Thyroid gland (tissue), 4 donors: ENCODE results near the gene CNTN1.

ENCODE experiments used
- POLR2A ChIP-seq, 2 donors: fragments of 450-650 bp; IDR thresholded peaks; one replicate each; pipeline ENCODE4 v1.6.1; 2017; ENCODE audit warnings: antibody characterized with exemption in 2 of 2, mild to moderate bottlenecking in 2 of 2, moderate library complexity in 1 of 2
- TF ChIP-seq, protein P1 (sequence below), 6 experiments: fragments of 200-600 bp in 3 of 6; fragments of 450-650 bp in 3 of 6; sonication (generic) in 3 of 6; IDR thresholded peaks; one replicate each; pipeline ENCODE4 v1.5.1; 2016 to 2019; ENCODE audit warnings: antibody characterized with exemption in 6 of 6, mild to moderate bottlenecking in 2 of 6, inconsistent platforms in 1 of 6, moderate library complexity in 1 of 6

- TF ChIP-seq, protein P1, sequence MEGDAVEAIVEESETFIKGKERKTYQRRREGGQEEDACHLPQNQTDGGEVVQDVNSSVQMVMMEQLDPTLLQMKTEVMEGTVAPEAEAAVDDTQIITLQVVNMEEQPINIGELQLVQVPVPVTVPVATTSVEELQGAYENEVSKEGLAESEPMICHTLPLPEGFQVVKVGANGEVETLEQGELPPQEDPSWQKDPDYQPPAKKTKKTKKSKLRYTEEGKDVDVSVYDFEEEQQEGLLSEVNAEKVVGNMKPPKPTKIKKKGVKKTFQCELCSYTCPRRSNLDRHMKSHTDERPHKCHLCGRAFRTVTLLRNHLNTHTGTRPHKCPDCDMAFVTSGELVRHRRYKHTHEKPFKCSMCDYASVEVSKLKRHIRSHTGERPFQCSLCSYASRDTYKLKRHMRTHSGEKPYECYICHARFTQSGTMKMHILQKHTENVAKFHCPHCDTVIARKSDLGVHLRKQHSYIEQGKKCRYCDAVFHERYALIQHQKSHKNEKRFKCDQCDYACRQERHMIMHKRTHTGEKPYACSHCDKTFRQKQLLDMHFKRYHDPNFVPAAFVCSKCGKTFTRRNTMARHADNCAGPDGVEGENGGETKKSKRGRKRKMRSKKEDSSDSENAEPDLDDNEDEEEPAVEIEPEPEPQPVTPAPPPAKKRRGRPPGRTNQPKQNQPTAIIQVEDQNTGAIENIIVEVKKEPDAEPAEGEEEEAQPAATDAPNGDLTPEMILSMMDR (IDR thresholded peaks at IDR 0.05) = no peak
- no peak for TF ChIP-seq POLR2A (IDR thresholded peaks at IDR 0.05)
These were observed 108.8 kb downstream of the CNTN1 start for GRCh38 chr12:40801082-40801481.
